Measurements from ENCODE around the gene CALHM4. TPM values are rescaled to one million over a fixed set of nuclear protein-coding genes. Genes with fewer than 3 reads are reported as not detected.

The CALHM4 gene
- total RNA-seq, 4 donors from 2014 or later = not detected

- TF ChIP-seq POLR2A (IDR thresholded peaks at IDR 0.05) = no peak
- TF ChIP-seq, protein P1, sequence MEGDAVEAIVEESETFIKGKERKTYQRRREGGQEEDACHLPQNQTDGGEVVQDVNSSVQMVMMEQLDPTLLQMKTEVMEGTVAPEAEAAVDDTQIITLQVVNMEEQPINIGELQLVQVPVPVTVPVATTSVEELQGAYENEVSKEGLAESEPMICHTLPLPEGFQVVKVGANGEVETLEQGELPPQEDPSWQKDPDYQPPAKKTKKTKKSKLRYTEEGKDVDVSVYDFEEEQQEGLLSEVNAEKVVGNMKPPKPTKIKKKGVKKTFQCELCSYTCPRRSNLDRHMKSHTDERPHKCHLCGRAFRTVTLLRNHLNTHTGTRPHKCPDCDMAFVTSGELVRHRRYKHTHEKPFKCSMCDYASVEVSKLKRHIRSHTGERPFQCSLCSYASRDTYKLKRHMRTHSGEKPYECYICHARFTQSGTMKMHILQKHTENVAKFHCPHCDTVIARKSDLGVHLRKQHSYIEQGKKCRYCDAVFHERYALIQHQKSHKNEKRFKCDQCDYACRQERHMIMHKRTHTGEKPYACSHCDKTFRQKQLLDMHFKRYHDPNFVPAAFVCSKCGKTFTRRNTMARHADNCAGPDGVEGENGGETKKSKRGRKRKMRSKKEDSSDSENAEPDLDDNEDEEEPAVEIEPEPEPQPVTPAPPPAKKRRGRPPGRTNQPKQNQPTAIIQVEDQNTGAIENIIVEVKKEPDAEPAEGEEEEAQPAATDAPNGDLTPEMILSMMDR (IDR thresholded peaks at IDR 0.05 in 4 of 5, conservative IDR thresholded peaks at IDR 0.05 in 1 of 5) = no peak
- H3K4me3 ChIP-seq = peak overlapping the region; percentile 45 to 56 (median 49)
- peak overlapping the region in 2 of 4 donors; percentile 43 to 50 for H3K27ac ChIP-seq
- no peaks in the 10 kb centered on the region for H3K9me3 ChIP-seq
- peak; percentile 25 to 36 for ATAC-seq
- H3K36me3 ChIP-seq = no peaks in the 10 kb centered on the region
- intact Hi-C loops (cut with DNase I; ENCODE audit: low total_unique reads) = loop anchor here (1.0 to 5.0 kb wide), 2 partner anchors 31 to 348 kb away; no protein-coding TSS in a partner anchor
- no peaks in the 10 kb centered on the region for H3K27me3 ChIP-seq
- in situ Hi-C loops (cut with MboI; ENCODE audit: low sequenced_read_pairs in 4 of 4) = loop anchor here in 1 of 4 donors (10.0 kb wide), 1 partner anchor 280 kb away; no protein-coding TSS in a partner anchor
- peaks cover 16 to 17% of the 10 kb centered on the region in 2 donors for H3K4me1 ChIP-seq
- DNase-seq = peak in 1 of 2 donors; percentile 5
These were observed 11.6 kb downstream of the CALHM4 start for GRCh38 chr6:116564921-116565872.

DNA sequence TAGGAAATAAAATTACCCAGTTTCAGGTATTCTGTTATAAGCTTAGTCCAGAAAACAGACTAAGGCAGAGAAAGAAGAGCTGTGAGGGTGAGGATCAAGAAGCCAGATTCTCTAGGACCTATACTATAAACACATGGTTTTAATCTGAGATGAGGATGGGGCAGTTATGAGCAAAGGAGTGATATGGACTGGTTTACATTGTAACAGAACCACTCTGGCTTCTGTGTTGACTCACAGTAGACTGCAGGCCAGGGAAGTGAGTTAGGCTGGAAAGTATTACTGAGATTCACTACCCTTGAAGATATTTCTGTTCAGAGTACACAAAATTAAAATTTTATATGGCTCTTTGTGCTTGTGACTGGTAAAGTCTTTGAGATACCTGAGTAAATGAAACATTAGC, 14.6 kb downstream of the CALHM4 start:
- no peak for TF ChIP-seq POLR2A (IDR thresholded peaks at IDR 0.05)
- TF ChIP-seq, protein P1 (IDR thresholded peaks at IDR 0.05 in 4 of 5, conservative IDR thresholded peaks at IDR 0.05 in 1 of 5) = no peak
- in situ Hi-C loops (cut with MboI; ENCODE audit: low sequenced_read_pairs in 4 of 4) = loop anchor here in 1 of 4 donors (10.0 kb wide), 1 partner anchor 283 kb away; no protein-coding TSS in a partner anchor
- Histone ChIP-seq H3K27me3 (no peaks in the 10 kb centered on the region), H3K27ac (no peak overlapping the region), H3K4me1 (peaks cover 27 to 30% of the 10 kb centered on the region in 2 donors), H3K36me3 (no peaks in the 10 kb centered on the region), H3K9me3 (no peaks in the 10 kb centered on the region), H3K4me3 (no peak overlapping the region)
- ATAC-seq (no peak), DNase-seq (no peak)
- intact Hi-C loops (cut with DNase I; ENCODE audit: low total_unique reads) = no loop called here

DNA sequence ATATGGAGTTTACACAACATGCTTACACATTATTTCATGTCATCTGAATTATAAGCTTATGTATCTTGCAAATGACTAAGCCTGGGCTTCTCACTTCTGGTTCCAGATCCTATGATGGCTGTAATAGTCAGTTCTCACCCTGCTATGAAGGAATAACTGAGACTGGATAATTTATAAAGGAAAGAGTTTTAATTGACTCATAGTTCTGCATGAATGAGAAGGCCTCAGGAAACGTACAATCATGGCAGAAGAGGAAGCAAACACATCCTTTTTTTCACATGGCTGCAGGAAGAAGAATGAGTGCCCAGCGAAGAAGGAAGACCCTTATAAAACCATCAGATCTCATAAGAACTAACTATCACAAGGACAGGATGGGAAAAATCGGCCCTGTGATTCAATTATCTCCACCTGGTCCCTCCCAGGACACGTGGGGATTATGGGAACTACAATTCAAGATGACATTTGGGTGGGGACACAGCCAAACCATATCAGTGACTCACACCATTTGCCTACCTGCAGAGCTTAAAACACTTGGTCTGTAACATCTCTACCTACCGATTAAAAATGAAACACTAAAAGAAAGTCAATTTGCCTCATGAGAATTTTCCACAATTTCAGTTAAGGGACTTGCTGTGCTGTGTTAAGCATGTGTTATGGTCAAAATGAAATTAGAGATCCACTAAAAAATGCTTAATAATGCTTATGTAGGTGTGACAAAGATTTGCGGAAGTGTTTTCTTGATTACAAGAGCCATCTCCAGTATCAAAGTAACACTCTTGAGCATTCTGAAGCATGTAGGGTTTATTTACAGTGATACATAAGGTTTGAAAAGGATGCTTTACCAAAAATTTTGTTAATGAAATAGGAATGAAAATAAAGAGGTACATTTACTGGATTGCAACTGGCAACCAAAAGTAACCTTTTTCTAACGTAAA, 15.5 kb downstream of the CALHM4 start:
- ATAC-seq = no peak
- in situ Hi-C loops (cut with MboI; ENCODE audit: low sequenced_read_pairs in 4 of 4) = loop anchor here in 1 of 4 donors (10.0 kb wide), 1 partner anchor 284 kb away; no protein-coding TSS in a partner anchor
- H3K27ac ChIP-seq = no peak overlapping the region

DNA sequence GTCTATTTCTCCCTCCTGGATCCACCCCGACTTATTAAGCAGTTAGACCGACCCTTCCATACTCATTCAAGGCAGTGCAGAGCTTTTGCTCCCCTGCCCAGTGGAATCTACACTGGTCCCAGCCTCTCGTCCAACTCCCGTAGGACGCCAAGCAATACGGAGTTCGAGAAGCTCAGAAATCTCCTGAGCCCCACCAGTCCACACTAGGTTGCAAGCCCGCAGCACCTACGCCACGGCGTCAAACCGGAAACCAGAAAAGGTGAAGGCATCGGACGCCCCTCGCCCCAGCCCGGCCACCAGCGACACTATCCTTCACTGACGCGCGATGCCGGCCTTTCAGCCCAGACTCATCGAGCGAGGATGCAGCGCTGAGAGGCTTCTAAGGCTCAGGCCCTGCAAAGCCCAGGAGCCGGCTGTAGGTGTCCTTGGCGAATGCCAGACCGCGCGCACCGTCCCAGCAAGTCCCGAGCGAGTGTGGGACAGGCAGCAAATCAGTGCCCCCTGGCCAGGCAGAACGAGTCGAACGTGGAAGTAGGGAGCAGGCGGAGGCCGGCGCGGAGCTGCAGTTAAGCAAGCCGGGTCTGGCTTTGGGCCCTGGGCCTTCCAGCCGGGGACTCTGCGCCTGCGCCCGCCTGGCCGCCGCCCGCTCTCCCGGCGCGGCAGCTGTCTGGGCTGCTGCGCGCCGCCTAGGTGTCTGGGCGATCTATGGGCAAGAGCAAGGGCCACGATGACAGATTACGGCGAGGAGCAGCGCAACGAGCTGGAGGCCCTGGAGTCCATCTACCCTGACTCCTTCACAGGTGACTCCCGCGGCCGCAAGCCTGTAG, 17.5 kb downstream of the CALHM4 start, which contains the start of gene RWDD1:
RWDD1 (plus strand) TSS at position 649 of the 827 bp plus-strand sequence; CDS start at position 728, 79 bp downstream.
- intact Hi-C loops (cut with DNase I; ENCODE audit: low total_unique reads) = loop anchor here (1.0 to 5.0 kb wide), 4 partner anchors 96 to 290 kb away; partner anchors contain the start of genes KPNA5 and ZUP1
- H3K27ac ChIP-seq = peak within 1 kb of the TSS; percentile 88 to 94 (median 91)
- peaks cover 41 to 43% of the 10 kb centered on the region in 2 donors for H3K4me1 ChIP-seq
- peak; percentile 96 to 98 for ATAC-seq
- H3K27me3 ChIP-seq = no peaks in the 10 kb centered on the region
- in situ Hi-C loops (cut with MboI; ENCODE audit: low sequenced_read_pairs in 4 of 4) = no loop called here
- peak; percentile 99 for DNase-seq
- TF ChIP-seq, protein P1 (IDR thresholded peaks at IDR 0.05 in 4 of 5, conservative IDR thresholded peaks at IDR 0.05 in 1 of 5) = peak in 4 of 5 experiments; percentile 16 to 33 (median 24)
- peak; percentile 76 to 77 for TF ChIP-seq POLR2A (IDR thresholded peaks at IDR 0.05)
- H3K36me3 ChIP-seq = peaks cover 0 to 5% of the 10 kb centered on the region in 2 donors
- peak within 1 kb of the TSS; percentile 77 to 92 (median 86) for H3K4me3 ChIP-seq
- no peaks in the 10 kb centered on the region for H3K9me3 ChIP-seq

More for the DNA sequence above, 15.5 kb downstream of the CALHM4 start:
- Histone ChIP-seq H3K27me3 (no peaks in the 10 kb centered on the region), H3K36me3 (no peaks in the 10 kb centered on the region), H3K9me3 (no peaks in the 10 kb centered on the region), H3K4me3 (no peak overlapping the region), H3K4me1 (peaks cover 37 to 39% of the 10 kb centered on the region in 2 donors)
- TF ChIP-seq POLR2A (IDR thresholded peaks at IDR 0.05) = no peak
- intact Hi-C loops (cut with DNase I; ENCODE audit: low total_unique reads) = no loop called here
- no peak for DNase-seq

Measured in gastrocnemius medialis (tissue), 4 donors.